Mesenchymal stem cell (in vitro differentiated cells and primary cell): Measurements from ENCODE around the gene TICAM2.

Experiments used
- DNase-seq: peaks from one replicate; pipeline ENCODE4 v3.0.0-alpha.2; 2013
- H2AFZ ChIP-seq: one replicate; pipeline ENCODE4 v1.6.1; 2013; ENCODE audit warnings: low read depth, mild to moderate bottlenecking, control low read depth, inconsistent platforms, low read length, moderate library complexity
- H2AK5ac ChIP-seq: 2 replicates; pipeline ENCODE4 v1.6.1; 2013; ENCODE audit warnings: low read length, moderate library complexity, mild to moderate bottlenecking, inconsistent platforms; ENCODE audit not compliant: severe bottlenecking
- H2BK120ac ChIP-seq: one replicate; pipeline ENCODE4 v1.6.1; 2013; ENCODE audit warnings: low read depth, mild to moderate bottlenecking, inconsistent platforms, low read length, moderate library complexity
- H2BK12ac ChIP-seq, 2 experiments: one replicate each; pipeline ENCODE4 v1.6.1; 2013; ENCODE audit warnings: inconsistent platforms in 2 of 2, low read length in 2 of 2, mild to moderate bottlenecking in 2 of 2, moderate library complexity in 2 of 2, control low read depth in 1 of 2
- H2BK15ac ChIP-seq: one replicate; pipeline ENCODE4 v1.6.1; 2013; ENCODE audit warnings: mild to moderate bottlenecking, low read depth, inconsistent platforms; ENCODE audit not compliant: poor library complexity, severe bottlenecking
- H2BK5ac ChIP-seq: 2 replicates; pipeline ENCODE4 v1.6.1; 2013; ENCODE audit warnings: low read depth, mild to moderate bottlenecking, low read length, control low read depth, inconsistent platforms; ENCODE audit not compliant: poor library complexity, severe bottlenecking
- H3K14ac ChIP-seq, 2 experiments: one replicate each; pipeline ENCODE4 v1.6.1; 2013; ENCODE audit warnings: inconsistent platforms in 2 of 2, low read length in 2 of 2, control low read depth in 1 of 2, mild to moderate bottlenecking in 1 of 2, moderate library complexity in 1 of 2
- H3K18ac ChIP-seq, 2 experiments: one replicate each; pipeline ENCODE4 v1.6.1; 2013; ENCODE audit warnings: inconsistent platforms in 2 of 2, low read length in 2 of 2, control low read depth in 1 of 2, low read depth in 1 of 2, mild to moderate bottlenecking in 1 of 2
- H3K23ac ChIP-seq, 2 experiments: one replicate each; pipeline ENCODE4 v1.6.1; 2013; ENCODE audit warnings: inconsistent platforms in 2 of 2, low read length in 2 of 2, mild to moderate bottlenecking in 2 of 2, moderate library complexity in 2 of 2, control low read depth in 1 of 2
- H3K27ac ChIP-seq: 2 replicates; pipeline ENCODE4 v1.5.1; 2013; ENCODE audit warnings: mild to moderate bottlenecking, moderate library complexity, low read length, control low read depth, inconsistent platforms; ENCODE audit not compliant: poor library complexity, severe bottlenecking
- H3K27me3 ChIP-seq, 2 experiments: 2 replicates each; pipeline versions ENCODE4 v1.6.1 to v1.7.0; 2013; ENCODE audit warnings: low read length in 2 of 2, mild to moderate bottlenecking in 2 of 2, moderate library complexity in 2 of 2, control low read depth in 1 of 2, inconsistent platforms in 1 of 2; ENCODE audit not compliant: control insufficient read depth in 1 of 2, insufficient read depth in 1 of 2
- H3K36me3 ChIP-seq, 2 experiments: 2 replicates each; pipeline versions ENCODE4 v1.6.1 to v1.7.0; 2013; ENCODE audit warnings: low read length in 2 of 2, control low read depth in 1 of 2, inconsistent platforms in 1 of 2, low read depth in 1 of 2, mild to moderate bottlenecking in 1 of 2; ENCODE audit not compliant: insufficient read depth in 2 of 2, control insufficient read depth in 1 of 2
- H3K4ac ChIP-seq, 2 experiments: one replicate each; pipeline ENCODE4 v1.6.1; 2013; ENCODE audit warnings: inconsistent platforms in 2 of 2, low read length in 2 of 2, mild to moderate bottlenecking in 2 of 2, moderate library complexity in 2 of 2, control low read depth in 1 of 2, low read depth in 1 of 2
- H3K4me1 ChIP-seq: 2 replicates; pipeline ENCODE4 v1.6.1; 2013; ENCODE audit warnings: low read depth, low read length, control low read depth; ENCODE audit not compliant: control insufficient read depth, insufficient read depth
- H3K4me2 ChIP-seq: 2 replicates; pipeline ENCODE4 v1.6.1; 2013; ENCODE audit warnings: low read length, mild to moderate bottlenecking, inconsistent platforms; ENCODE audit not compliant: poor library complexity, severe bottlenecking
- H3K4me3 ChIP-seq, 2 experiments: 2 replicates each; pipeline versions ENCODE4 v1.5.1 to v1.7.0; 2013; ENCODE audit warnings: low read length in 2 of 2, mild to moderate bottlenecking in 2 of 2, control low read depth in 1 of 2, low read depth in 1 of 2; ENCODE audit not compliant: insufficient read depth in 1 of 2
- H3K79me1 ChIP-seq: replicated peaks from 2 replicates; pipeline ENCODE4 v1.6.1; 2013; ENCODE audit warnings: mild to moderate bottlenecking, control low read depth, low read length, inconsistent platforms; ENCODE audit not compliant: poor library complexity, severe bottlenecking
- H3K9ac ChIP-seq: 2 replicates; pipeline ENCODE4 v1.7.0; 2013; ENCODE audit warnings: mild to moderate bottlenecking, low read length, moderate library complexity
- H3K9me3 ChIP-seq: 2 replicates; pipeline ENCODE4 v1.7.0; 2013; ENCODE audit warnings: mild to moderate bottlenecking, low read length; ENCODE audit not compliant: control insufficient read depth
- H4K8ac ChIP-seq: one replicate; pipeline ENCODE4 v1.6.1; 2013; ENCODE audit warnings: inconsistent platforms, mild to moderate bottlenecking, low read length, moderate library complexity
- H4K91ac ChIP-seq: one replicate; pipeline ENCODE4 v1.6.1; 2013; ENCODE audit warnings: mild to moderate bottlenecking, low read length, inconsistent platforms
- WGBS: methylation state at CpG from one replicate; pipeline ENCODE4 v1.1.7; 2013; ENCODE audit warnings: mixed read lengths; 5-methylcytosine and 5-hydroxymethylcytosine counted together

Gene TICAM2

GRCh38 chr5:115589043-115589442 lies 13.2 kb downstream of the TICAM2 start:
- Histone ChIP-seq H4K91ac (no peak overlapping the region), H3K4ac (no peak overlapping the region), H3K36me3 (no peaks in the 10 kb centered on the region), H2BK5ac (no peak overlapping the region), H3K4me3 (no peak overlapping the region), H2BK12ac (no peak overlapping the region), H3K79me1 (peaks cover 7% of the 10 kb centered on the region), H3K9me3 (no peaks in the 10 kb centered on the region), H3K18ac (no peak overlapping the region), H2AFZ (no peak overlapping the region), H3K9ac (no peak overlapping the region), H2BK15ac (no peak overlapping the region), H3K23ac (no peak overlapping the region), H3K4me2 (no peak overlapping the region), H3K27ac (no peak overlapping the region), H2BK120ac (no peak overlapping the region), H4K8ac (no peak overlapping the region), H3K14ac (no peak overlapping the region), H3K27me3 (no peaks in the 10 kb centered on the region), H2AK5ac (no peak overlapping the region), H3K4me1 (no peaks in the 10 kb centered on the region)
- 75% methylated on average over 2 of the region's 3 CpGs for WGBS
- DNase-seq = no peak

GRCh38 chr5:115588640-115589039 lies 13.6 kb downstream of the TICAM2 start:
- no peak overlapping the region for H2AFZ ChIP-seq
- no peaks in the 10 kb centered on the region for H3K4me1 ChIP-seq
- H3K9ac ChIP-seq = no peak overlapping the region
- H3K4ac ChIP-seq = no peak overlapping the region
- H3K18ac ChIP-seq = no peak overlapping the region
- no peak overlapping the region for H2AK5ac ChIP-seq
- H4K8ac ChIP-seq = no peak overlapping the region
- H2BK12ac ChIP-seq = no peak overlapping the region
- H2BK120ac ChIP-seq = no peak overlapping the region
- H2BK15ac ChIP-seq = no peak overlapping the region
- H3K14ac ChIP-seq = no peak overlapping the region
- H3K27me3 ChIP-seq = no peaks in the 10 kb centered on the region
- DNase-seq = no peak
- no peak overlapping the region for H3K4me2 ChIP-seq
- peaks cover 7% of the 10 kb centered on the region for H3K79me1 ChIP-seq
- no peak overlapping the region for H4K91ac ChIP-seq
- H3K27ac ChIP-seq = no peak overlapping the region
- 93% methylated on average over 4 of the region's 4 CpGs for WGBS
- H2BK5ac ChIP-seq = no peak overlapping the region
- H3K36me3 ChIP-seq = no peaks in the 10 kb centered on the region
- H3K4me3 ChIP-seq = no peak overlapping the region
- no peaks in the 10 kb centered on the region for H3K9me3 ChIP-seq
- H3K23ac ChIP-seq = no peak overlapping the region

DNA sequence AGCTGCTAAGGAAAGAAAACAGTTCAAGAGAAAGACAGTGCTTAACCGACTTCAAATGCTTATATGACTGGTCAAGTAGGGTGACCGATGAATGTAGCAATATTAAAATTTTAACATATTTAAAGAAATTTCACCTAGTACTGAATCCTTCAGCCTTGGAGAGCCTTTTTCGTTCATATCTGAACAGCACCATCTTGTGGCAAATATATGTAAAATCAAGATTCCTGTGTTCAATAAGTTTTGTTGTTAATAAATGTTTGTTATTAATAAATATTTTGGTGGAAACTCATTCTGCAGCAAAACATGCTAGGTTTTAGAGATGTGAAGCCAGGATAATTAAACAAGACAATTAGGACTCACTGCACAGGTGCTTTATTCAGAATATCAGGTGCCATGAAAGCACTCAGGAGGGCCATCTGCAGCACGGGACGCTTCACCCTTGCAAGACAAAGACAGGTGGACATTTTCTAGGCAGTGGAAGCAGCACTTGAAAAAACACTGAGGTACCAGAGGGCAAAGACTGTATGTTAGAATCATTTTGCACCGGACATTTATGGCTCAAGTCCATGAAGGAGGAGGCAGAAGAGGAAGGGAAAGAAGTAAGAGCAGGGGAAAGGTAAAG lies 15.6 kb downstream of the TICAM2 start:
- H3K4me3 ChIP-seq = no peak overlapping the region
- no peak overlapping the region for H2BK12ac ChIP-seq

GRCh38 chr5:115585265-115585664 lies 17.0 kb downstream of the TICAM2 start:
- no peak overlapping the region for H2BK12ac ChIP-seq
- H3K27me3 ChIP-seq = no peaks in the 10 kb centered on the region
- no peak overlapping the region for H2BK5ac ChIP-seq
- H3K23ac ChIP-seq = no peak overlapping the region
- no peak overlapping the region for H2BK15ac ChIP-seq
- H3K4me2 ChIP-seq = no peak overlapping the region
- no peaks in the 10 kb centered on the region for H3K9me3 ChIP-seq
- peak overlapping the region; percentile 49 for H3K9ac ChIP-seq
- 100% methylated on average over 1 of the region's 1 CpG for WGBS
- DNase-seq = no peak
- no peak overlapping the region for H3K18ac ChIP-seq
- H3K27ac ChIP-seq = no peak overlapping the region
- H4K8ac ChIP-seq = no peak overlapping the region
- no peak overlapping the region for H2BK120ac ChIP-seq
- H2AK5ac ChIP-seq = no peak overlapping the region
- H3K36me3 ChIP-seq = peaks cover 0 to 9% of the 10 kb centered on the region in 2 experiments
- H3K14ac ChIP-seq = no peak overlapping the region
- H3K4me1 ChIP-seq = peaks cover 2% of the 10 kb centered on the region
- H4K91ac ChIP-seq = no peak overlapping the region
- H3K4ac ChIP-seq = no peak overlapping the region
- peaks cover 2% of the 10 kb centered on the region for H3K79me1 ChIP-seq
- H2AFZ ChIP-seq = no peak overlapping the region
- no peak overlapping the region for H3K4me3 ChIP-seq

More for the DNA sequence above, 15.6 kb downstream of the TICAM2 start:
- Histone ChIP-seq H3K79me1 (peaks cover 4% of the 10 kb centered on the region), H3K4ac (no peak overlapping the region), H3K36me3 (no peaks in the 10 kb centered on the region), H2BK120ac (no peak overlapping the region), H3K14ac (no peak overlapping the region), H2AK5ac (no peak overlapping the region), H3K23ac (no peak overlapping the region), H3K9ac (peak overlapping the region; percentile 49), H4K91ac (no peak overlapping the region), H3K18ac (no peak overlapping the region), H3K27ac (no peak overlapping the region), H4K8ac (no peak overlapping the region), H2BK5ac (no peak overlapping the region), H2BK15ac (no peak overlapping the region), H3K27me3 (no peaks in the 10 kb centered on the region), H3K9me3 (no peaks in the 10 kb centered on the region), H3K4me1 (peaks cover 2% of the 10 kb centered on the region), H2AFZ (no peak overlapping the region), H3K4me2 (no peak overlapping the region)
- DNase-seq = peak; percentile 52
- 95% methylated on average over 3 of the region's 6 CpGs for WGBS
